HCT116 (cell line): ENCODE data around the gene SLC23A1.

Experiments used
- EGR1 ChIP-seq: IDR thresholded peaks from 2 replicates; pipeline ENCODE4 v1.6.1; 2012; ENCODE audit warnings: low read depth
- POLR2A ChIP-seq: IDR thresholded peaks from 2 replicates; pipeline ENCODE4 v1.7.0; 2011; ENCODE audit warnings: borderline replicate concordance; ENCODE audit not compliant: insufficient read depth, insufficient read length; ENCODE audit errors: extremely low read depth
- RAD21 ChIP-seq: IDR thresholded peaks from 2 replicates; pipeline ENCODE4 v1.6.1; 2012; ENCODE audit warnings: low read depth, mild to moderate bottlenecking
- TF ChIP-seq, protein P1 (sequence below), 3 experiments: fragments of 200-600 bp in 1 of 3; sonication (generic) in 1 of 3; IDR thresholded peaks in 2 of 3; conservative IDR thresholded peaks in 1 of 3; 2 replicates each; pipeline ENCODE4 v1.5.1; 2012 to 2017; ENCODE audit warnings: low read depth in 2 of 3, low read length in 2 of 3, antibody characterized with exemption in 1 of 3, borderline replicate concordance in 1 of 3, control low read depth in 1 of 3, mild to moderate bottlenecking in 1 of 3, mixed read lengths in 1 of 3, mixed run types in 1 of 3, moderate library complexity in 1 of 3; ENCODE audit not compliant: insufficient read depth in 1 of 3
- TF ChIP-seq, protein P2 (sequence below): IDR thresholded peaks from 2 replicates; pipeline ENCODE4 v1.6.1; 2012

DNA sequence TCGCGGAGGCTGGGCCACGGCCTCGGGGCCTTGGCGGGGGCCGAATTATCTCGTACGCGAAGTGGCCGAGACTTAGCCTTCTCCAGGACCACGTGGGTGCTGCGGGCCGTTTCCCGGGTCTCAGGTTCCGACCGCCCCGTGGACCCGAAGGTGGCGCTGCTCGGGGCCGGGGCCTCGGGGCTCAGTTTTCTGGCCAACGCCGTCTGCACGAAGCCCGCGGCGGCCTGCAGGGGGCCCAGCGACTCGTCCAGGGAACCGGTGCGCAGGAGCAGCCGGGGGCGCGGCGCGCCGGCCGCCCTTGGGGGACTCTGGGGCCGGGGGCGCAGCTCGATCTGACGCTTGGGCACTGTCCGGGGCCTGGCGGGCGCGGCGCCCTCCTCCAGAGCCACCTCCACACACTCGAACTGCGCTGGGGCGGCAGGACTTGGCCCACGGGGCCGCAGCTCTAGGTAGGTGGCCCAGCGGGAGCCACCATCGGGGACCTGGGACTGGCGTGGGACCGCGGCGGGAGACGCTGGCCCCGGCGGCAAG lies 11.1 kb upstream of the SLC23A1 start:
- TF ChIP-seq RAD21 (no peak), POLR2A (no peak), EGR1 (no peak)
- TF ChIP-seq, protein P1, sequence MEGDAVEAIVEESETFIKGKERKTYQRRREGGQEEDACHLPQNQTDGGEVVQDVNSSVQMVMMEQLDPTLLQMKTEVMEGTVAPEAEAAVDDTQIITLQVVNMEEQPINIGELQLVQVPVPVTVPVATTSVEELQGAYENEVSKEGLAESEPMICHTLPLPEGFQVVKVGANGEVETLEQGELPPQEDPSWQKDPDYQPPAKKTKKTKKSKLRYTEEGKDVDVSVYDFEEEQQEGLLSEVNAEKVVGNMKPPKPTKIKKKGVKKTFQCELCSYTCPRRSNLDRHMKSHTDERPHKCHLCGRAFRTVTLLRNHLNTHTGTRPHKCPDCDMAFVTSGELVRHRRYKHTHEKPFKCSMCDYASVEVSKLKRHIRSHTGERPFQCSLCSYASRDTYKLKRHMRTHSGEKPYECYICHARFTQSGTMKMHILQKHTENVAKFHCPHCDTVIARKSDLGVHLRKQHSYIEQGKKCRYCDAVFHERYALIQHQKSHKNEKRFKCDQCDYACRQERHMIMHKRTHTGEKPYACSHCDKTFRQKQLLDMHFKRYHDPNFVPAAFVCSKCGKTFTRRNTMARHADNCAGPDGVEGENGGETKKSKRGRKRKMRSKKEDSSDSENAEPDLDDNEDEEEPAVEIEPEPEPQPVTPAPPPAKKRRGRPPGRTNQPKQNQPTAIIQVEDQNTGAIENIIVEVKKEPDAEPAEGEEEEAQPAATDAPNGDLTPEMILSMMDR (IDR thresholded peaks at IDR 0.05 in 2 of 3, conservative IDR thresholded peaks at IDR 0.05 in 1 of 3; ENCODE audit: borderline replicate concordance in 1 of 3, insufficient read depth in 1 of 3, low read depth in 2 of 3, low read length in 2 of 3), result no peak
- TF ChIP-seq, protein P2, sequence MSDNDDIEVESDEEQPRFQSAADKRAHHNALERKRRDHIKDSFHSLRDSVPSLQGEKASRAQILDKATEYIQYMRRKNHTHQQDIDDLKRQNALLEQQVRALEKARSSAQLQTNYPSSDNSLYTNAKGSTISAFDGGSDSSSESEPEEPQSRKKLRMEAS, result no peak
